Glomerular visceral epithelial cell (primary cell): ENCODE data around the gene VAMP3.

ENCODE experiments used
- DNase-seq: peaks from one replicate; pipeline ENCODE4 v3.0.0-alpha.2; 2016; ENCODE audit errors: extremely low spot score

Gene VAMP3

DNA sequence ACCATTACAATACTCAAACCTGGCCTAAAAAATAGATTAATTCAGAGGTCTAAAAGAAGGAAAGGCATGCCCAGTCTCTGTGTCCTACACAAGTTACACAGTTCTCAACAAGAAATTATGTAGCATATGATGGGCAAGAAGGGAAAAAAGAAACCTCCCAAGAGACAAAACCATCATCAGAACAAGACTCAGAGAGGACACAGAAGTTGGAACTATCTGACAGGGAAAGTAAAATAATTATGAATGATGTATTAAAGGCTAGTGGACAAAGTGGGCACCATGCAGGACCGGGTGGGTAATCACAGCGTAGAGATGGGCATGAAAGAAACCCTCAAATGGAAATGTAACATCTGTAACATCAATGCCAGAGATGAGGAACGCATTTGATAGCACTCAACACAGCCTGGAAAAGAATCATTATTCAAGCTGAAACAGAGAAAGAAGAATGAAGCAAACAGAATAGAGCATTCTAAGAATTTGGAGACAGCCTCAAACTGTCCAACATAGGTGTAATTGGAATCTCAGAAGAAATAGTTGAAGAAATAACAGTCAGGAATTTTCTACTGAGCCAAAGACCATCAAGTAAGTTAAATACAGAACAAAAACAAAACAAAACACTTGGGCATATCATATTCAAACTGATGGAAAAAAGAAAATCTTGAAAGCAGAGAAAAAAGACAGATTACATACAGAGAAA lies 42.7 kb downstream of the VAMP3 start:
- no peak for DNase-seq

- DNase-seq, result no peak
Observed at GRCh38 chr1:7821282-7821681, 50.2 kb downstream of the VAMP3 start.

DNA sequence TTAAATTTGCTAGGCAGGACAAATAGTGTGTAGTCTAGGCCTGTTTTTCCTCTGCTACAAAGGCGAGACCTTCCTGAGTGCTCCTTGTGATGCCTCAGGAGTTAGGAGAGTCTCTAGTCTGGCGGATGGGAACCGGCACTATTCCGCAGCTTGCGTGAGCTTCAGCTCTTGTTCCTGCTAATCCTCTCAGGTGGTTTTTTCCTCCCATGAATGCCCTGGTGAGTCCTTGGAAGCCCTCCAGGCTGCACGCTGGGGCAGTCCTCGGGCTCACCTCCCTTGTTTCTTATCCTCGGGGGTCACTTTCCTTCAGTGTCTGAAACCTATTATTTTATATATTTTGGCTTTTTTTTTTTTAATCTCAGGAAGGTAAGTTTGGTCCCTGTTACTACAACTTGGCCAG lies 53.6 kb downstream of the VAMP3 start:
- DNase-seq, result no peak

DNA sequence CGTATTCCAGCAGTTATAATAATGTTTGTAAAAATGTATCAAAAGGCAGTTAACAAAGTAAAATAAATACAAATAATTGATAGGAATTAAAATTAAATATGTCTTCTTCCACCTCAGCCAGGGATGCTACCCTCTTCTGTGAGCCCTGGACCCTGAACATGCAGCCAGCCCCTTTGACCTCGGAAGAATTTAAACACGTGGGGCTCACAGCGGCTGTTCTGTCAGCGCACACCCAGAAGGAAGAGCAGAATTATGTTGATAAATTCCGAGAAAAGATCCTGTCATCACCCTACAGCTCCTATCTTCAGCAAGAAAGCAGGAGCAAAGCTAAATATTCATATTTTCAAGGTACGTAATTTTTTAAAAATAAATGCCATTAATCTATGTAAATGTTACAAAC lies 55.3 kb downstream of the VAMP3 start:
- DNase-seq, result no peak

GRCh38 chr1:7827126-7827955 lies 56.2 kb downstream of the VAMP3 start:
- DNase-seq, result no peak
